ENCODE measurements around the gene GZMH.
"Not testable (repeated sequence)": the region's sequence is repeated elsewhere in the genome, so short reads cannot be mapped to it uniquely, and the experiment has no call there.

Gene GZMH

DNA sequence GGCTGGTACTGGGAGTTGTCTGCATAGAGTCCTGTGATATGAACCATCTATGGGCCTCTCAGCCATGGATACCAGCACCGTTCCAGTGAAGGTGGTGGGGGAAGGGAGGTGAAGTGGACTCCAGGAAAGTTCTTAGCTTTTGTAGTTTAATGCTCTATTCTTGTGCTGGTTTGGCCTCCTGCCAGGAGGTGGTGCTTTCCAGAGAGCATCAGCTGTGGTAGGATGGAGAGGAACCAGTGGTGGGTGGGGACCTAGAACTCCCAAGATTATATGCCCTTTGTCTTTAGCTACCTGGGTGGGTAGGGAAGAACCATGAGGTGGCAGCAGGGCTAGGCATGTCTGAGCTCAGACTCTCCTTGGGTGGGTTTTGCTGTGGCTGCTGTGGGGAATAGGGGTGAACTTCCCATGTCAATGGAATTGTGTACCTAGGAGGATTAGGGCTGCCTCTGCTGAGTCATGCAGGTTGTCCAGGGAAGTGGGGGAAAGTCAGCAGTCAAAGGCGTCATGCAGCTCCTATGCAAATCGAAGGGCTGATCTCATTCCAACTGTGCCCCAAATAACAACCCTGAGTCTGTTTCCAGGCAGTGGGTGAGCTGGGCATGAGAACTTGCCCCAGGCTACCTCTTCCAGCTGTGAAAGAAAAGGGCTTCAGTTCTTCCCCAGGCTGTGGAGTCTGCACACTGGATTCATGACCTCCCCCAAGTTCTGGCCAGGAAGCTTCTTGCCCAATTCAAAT, 14.2 kb downstream of the GZMH start:
- DNase-seq (ENCODE audit: low read depth) = no peak

GRCh38 chr14:24591004-24591403, 18.5 kb downstream of the GZMH start:
- DNase-seq (ENCODE audit: low read depth) = not testable (repeated sequence)

- not testable (repeated sequence) for DNase-seq (ENCODE audit: low read depth)
These were observed 25.1 kb downstream of the GZMH start for GRCh38 chr14:24584402-24584801.

GRCh38 chr14:24578558-24578957, 30.9 kb downstream of the GZMH start:
- no peak for DNase-seq (ENCODE audit: low read depth)

DNA sequence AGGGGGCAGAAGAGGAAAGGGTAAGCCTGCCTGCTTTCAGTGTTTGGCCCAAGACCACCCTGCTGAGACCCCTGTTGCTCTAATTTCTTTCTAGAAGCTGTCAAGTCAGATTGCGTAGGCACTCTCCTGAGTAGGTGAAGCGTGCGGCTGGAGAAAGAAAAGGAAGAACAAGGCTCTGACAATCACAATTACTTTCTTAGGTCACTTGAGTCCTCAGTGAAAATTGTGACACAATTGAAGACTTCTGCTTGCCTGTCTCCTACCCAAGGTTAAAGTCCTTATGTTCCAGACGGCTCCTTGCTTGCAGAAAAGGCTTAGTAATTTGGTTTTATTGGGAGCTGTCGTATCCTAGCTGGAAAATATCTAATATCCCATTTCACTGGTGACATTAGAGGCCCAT, 32.7 kb downstream of the GZMH start:
- no peak for DNase-seq (ENCODE audit: low read depth)

DNA sequence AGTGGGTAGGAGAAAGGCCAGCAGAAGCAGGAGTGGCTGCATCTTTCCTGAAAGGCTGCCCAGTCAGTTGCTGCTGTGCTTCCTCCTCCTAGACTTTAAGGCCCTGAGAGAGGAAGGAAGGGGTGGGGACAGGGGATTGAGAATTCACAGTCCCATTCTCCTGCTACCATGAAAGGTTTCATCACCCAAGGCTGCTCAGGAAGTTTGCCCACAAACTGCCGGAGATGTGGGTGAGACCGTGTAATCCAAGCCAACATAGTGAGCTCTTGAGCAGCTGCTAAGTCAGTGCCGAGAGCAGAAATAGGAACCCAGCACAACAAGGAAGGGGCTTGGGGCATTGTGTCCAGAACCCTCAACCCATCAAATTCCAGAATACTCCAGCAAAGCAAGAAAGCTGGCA, 33.3 kb downstream of the GZMH start, which contains the start of gene CTSG:
CTSG (minus strand) TSS at position 69 of the 400 bp plus-strand sequence; CDS start at position 42, 27 bp downstream.
- DNase-seq (ENCODE audit: low read depth) = no peak

GRCh38 chr14:24574206-24574774, 35.2 kb downstream of the GZMH start:
- DNase-seq (ENCODE audit: low read depth) = no peak

DNA sequence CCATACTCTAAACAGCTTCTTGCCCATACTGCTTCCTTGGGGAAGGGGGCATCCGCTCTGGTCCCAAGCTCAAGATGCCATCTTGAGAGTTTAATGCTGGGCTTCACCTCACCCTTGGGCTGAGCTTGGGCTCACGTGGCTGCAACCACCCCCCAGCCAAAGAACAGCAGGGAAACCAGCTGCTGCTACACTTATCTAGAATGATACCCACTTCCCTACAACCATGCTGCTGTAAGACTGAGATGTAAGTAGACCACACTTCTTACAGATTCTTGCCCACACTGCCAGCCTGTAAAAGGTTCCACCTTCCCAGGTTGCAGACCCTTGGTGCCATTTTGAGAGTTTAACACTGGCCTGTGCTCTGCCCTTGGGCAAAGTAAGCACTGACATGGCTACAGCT, 43.2 kb downstream of the GZMH start:
- DNase-seq (ENCODE audit: low read depth) = no peak

- no peak for DNase-seq (ENCODE audit: low read depth)
These were observed 43.7 kb downstream of the GZMH start for GRCh38 chr14:24565766-24566165.

DNA sequence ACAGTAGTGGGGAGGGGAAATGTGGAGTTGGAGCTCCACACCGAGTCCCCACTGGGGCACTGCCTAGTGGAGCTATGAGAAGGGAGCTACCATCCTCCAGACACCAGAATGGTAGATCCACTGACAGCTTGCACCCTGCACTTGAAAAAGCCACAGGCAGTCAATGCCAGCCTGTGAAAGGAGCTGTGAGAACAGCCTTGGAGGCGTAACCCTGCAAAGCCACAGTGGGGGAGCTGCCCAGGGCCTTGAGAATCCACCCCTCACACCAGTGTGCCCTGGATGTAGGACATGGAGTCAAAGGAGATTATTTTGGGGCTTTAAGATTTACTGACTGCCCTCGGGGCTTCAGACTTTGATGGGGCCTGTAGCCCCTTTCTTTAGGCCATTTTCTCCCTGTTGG, 46.0 kb downstream of the GZMH start:
- DNase-seq (ENCODE audit: low read depth) = no peak

GRCh38 chr14:24556756-24557155, 52.7 kb downstream of the GZMH start:
- no peak for DNase-seq (ENCODE audit: low read depth)
